Bladder microvascular endothelial cell (primary cell): ENCODE measurements around the gene TRIM64. TPM values are rescaled to one million over a fixed set of nuclear protein-coding genes. Genes with fewer than 3 reads are reported as not detected.

Experiments
- total RNA-seq: library from RNA; depleted of rRNA; stranded (reverse); fragments of >200 nt; gene quantifications from 2 replicates; pipeline ENCODE4 v1.2.3, GENCODE V29; 2014

Gene TRIM64, protein sequence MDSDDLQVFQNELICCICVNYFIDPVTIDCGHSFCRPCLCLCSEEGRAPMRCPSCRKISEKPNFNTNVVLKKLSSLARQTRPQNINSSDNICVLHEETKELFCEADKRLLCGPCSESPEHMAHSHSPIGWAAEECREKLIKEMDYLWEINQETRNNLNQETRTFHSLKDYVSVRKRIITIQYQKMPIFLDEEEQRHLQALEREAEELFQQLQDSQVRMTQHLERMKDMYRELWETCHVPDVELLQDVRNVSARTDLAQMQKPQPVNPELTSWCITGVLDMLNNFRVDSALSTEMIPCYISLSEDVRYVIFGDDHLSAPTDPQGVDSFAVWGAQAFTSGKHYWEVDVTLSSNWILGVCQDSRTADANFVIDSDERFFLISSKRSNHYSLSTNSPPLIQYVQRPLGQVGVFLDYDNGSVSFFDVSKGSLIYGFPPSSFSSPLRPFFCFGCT
- total RNA-seq = not detected in 2 replicates

DNA sequence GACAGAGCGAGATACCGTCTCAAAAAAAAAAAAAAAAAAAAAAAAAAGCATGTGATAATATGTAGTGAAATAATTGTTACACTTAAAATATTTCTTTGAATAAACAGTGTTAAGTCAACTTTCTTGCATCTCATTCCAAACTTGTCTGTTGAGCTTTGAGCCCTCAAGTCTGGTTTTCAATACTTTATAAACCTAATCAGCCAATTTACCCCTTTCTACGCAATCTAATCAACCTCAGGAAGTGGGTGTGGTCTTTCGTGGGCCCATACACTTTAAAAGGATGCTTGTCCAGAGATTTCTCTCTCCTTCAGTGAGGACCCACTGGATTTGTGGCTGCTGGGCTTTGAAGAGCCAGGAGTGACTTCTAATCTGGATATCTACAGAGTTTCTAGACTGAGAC lies at the start of gene TRIM64:
Gene TRIM64 (plus strand): TSS at position 301 of the 400 bp plus-strand sequence. CDS start 2,467 bp downstream, outside the sequence.

DNA sequence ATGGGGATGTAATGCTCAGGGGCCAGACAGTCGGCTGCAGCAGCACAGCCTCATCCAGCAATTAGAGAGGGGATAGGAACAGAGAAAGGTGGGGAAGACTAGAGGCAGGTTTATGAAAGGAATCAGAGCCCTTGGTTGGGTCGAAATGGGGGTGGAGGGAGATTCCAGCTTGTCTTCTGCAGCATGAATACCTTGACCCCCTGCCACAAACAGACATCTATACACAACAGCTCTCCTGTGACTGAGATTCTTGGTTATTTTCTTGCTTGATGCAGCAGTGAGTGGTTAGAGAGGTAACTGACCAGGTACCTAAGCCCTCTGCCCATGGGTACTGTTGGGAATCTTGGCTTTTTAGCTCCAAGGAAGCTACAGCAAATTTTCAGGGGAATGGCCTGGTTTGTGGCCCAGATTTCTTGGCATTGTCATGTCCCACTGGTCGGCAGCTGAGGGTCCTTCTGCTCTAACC lies 43.6 kb upstream of the TRIM64 start, which contains the start of gene TRIM49D1:
Gene TRIM49D1 (minus strand): TSS at position 51 of the 466 bp plus-strand sequence. CDS start 4,535 bp downstream, outside the sequence.

DNA sequence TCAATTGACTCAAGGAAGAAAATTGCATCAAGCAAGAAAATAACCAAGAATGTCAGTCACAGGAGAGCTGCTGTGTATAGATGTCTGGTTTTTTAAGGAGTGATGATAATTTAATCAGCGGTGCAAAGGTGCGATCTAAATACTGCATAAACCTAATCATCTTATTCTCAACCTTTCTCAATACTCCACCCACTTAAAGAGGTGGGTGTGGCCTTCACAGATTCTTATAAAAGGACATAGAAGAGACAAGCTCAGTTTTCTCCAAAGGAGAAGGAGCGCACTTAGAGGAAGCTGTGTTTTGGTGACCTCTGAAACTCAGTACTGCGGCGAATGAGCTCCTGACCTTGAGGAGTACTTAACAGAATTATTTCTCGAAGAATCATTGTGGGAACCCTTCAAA lies 42.1 kb upstream of the TRIM64 start, which contains the start of gene TRIM49D2:
Gene TRIM49D2 (plus strand): TSS at position 301 of the 400 bp plus-strand sequence. CDS start 2,698 bp downstream, outside the sequence.

Other genes starting within 250 kb of the TRIM64 start
- gene TRIM49, start 157.5 kb upstream of the TRIM64 start, total RNA-seq = not detected in 2 replicates
- under 0.01 TPM in 1 of 2 replicates, not detected in the other for gene TRIM64B, start 87.5 kb upstream of the TRIM64 start, total RNA-seq
- gene TRIM49D1, start 43.8 kb upstream of the TRIM64 start, total RNA-seq = not detected in 2 replicates
- not detected in 2 replicates for gene TRIM49D2, start 42.0 kb upstream of the TRIM64 start, total RNA-seq
- gene TRIM49C, start 65.1 kb downstream of the TRIM64 start, total RNA-seq = not detected in 2 replicates
- gene UBTFL1, start 119.9 kb downstream of the TRIM64 start, total RNA-seq = not detected in 2 replicates
- 0.16 and 0.25 TPM in 2 replicates for gene NAALAD2, start 168.6 kb downstream of the TRIM64 start, total RNA-seq